CMK (cell line): ENCODE measurements around the gene GPR12.
A peak's percentile ranks its signal among the peaks of the same experiment; 100 is the strongest.
"Not testable (repeated sequence)": the region's sequence is repeated elsewhere in the genome, so short reads cannot be mapped to it uniquely, and the experiment has no call there.

Source experiments
- DNase-seq: peaks from one replicate; pipeline ENCODE4 v3.0.0-alpha.2; 2010; ENCODE audit warnings: low read depth

GPR12 gene

GRCh38 chr13:26747706-26748105 lies 12.9 kb downstream of the GPR12 start:
- no peak for DNase-seq

GRCh38 chr13:26743971-26744370 lies 16.6 kb downstream of the GPR12 start:
- DNase-seq: no peak

- no peak for DNase-seq
These were observed 17.8 kb downstream of the GPR12 start for GRCh38 chr13:26742691-26743358.

- no peak for DNase-seq
These were observed 24.9 kb downstream of the GPR12 start for GRCh38 chr13:26735677-26736076.

GRCh38 chr13:26727633-26728032 lies 33.0 kb downstream of the GPR12 start:
- DNase-seq: no peak

GRCh38 chr13:26727122-26727521 lies 33.5 kb downstream of the GPR12 start:
- no peak for DNase-seq

- DNase-seq: no peak
These were observed 33.9 kb downstream of the GPR12 start for GRCh38 chr13:26726684-26727083.

- not testable (repeated sequence) for DNase-seq
These were observed 37.0 kb downstream of the GPR12 start for GRCh38 chr13:26723620-26724019.

GRCh38 chr13:26722321-26722720 lies 38.3 kb downstream of the GPR12 start:
- no peak for DNase-seq

GRCh38 chr13:26721251-26722121 lies 39.1 kb downstream of the GPR12 start:
- peak; percentile 44 for DNase-seq

GRCh38 chr13:26719356-26719945 lies 41.1 kb downstream of the GPR12 start:
- peak; percentile 62 for DNase-seq

- no peak for DNase-seq
These were observed 41.7 kb downstream of the GPR12 start for GRCh38 chr13:26718872-26719271.

GRCh38 chr13:26718146-26718545 lies 42.4 kb downstream of the GPR12 start:
- no peak for DNase-seq

- DNase-seq: no peak
These were observed 43.6 kb downstream of the GPR12 start for GRCh38 chr13:26716984-26717383.

GRCh38 chr13:26713341-26713740 lies 47.2 kb downstream of the GPR12 start:
- no peak for DNase-seq

- DNase-seq: no peak
These were observed 49.4 kb downstream of the GPR12 start for GRCh38 chr13:26711211-26711610.

- no peak for DNase-seq
These were observed 50.4 kb downstream of the GPR12 start for GRCh38 chr13:26710166-26710565.

GRCh38 chr13:26709461-26709860 lies 51.1 kb downstream of the GPR12 start:
- DNase-seq: no peak

GRCh38 chr13:26708007-26708297 lies 52.6 kb downstream of the GPR12 start:
- no peak for DNase-seq

GRCh38 chr13:26707122-26708006 lies 53.2 kb downstream of the GPR12 start:
- no peak for DNase-seq

- no peak for DNase-seq
These were observed 54.2 kb downstream of the GPR12 start for GRCh38 chr13:26706381-26706780.

- no peak for DNase-seq
These were observed 55.0 kb downstream of the GPR12 start for GRCh38 chr13:26705536-26705935.
